ENCODE measurements around the gene MCC. TPM values are rescaled to one million over a fixed set of nuclear protein-coding genes. Genes with fewer than 3 reads are reported as not detected.

MCC gene
- total RNA-seq, 1 experiment from 2014 or later = 7.6 TPM

DNA sequence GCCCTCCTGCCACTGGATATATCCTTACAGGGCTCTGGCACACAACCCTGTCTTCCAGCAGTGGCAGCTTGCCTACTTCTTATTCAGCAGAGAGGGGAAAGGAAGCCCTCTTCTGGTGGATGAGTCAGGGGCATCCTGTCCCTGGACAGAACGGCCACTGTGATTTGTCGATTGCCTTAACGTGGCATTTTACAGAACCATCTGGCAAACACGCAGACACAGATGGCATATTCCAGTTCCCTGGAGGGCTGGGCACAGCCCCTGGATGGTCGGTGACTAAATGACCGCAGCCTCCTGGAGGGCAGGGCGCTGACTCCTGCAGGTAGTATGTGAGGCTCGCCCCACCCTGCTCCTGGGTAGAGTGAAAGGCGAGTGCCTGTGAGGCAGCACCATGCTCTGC is 449.5 kb downstream of the MCC start:
- Histone ChIP-seq H4K91ac (ENCODE audit: insufficient read length, low read depth, low read length) (no peak overlapping the region), H3K9me3 (ENCODE audit: control insufficient read depth, low read depth, low read length) (no peaks in the 10 kb centered on the region), H2BK15ac (ENCODE audit: low read depth, low read length) (no peak overlapping the region), H3K79me1 (ENCODE audit: insufficient read depth, low read depth, low read length, poor library complexity, severe bottlenecking) (no peaks in the 10 kb centered on the region), H3K23ac (ENCODE audit: insufficient read length, low read depth, low read length) (no peak overlapping the region), H4K20me1 (ENCODE audit: control insufficient read depth, insufficient read depth, insufficient read length) (no peaks in the 10 kb centered on the region), H3K23me2 (ENCODE audit: insufficient read length, low read depth, low read length, poor library complexity, severe bottlenecking) (no peaks in the 10 kb centered on the region), H3K56ac (ENCODE audit: insufficient read length, low read depth, low read length) (no peak overlapping the region), H3T11ph (ENCODE audit: low read length) (no peak overlapping the region), H2AK5ac (ENCODE audit: insufficient read length, low read length) (no peak overlapping the region), H3K4ac (ENCODE audit: low read depth, low read length) (no peak overlapping the region), H2AFZ (ENCODE audit: low read length) (no peak overlapping the region), H2BK20ac (ENCODE audit: low read depth, low read length, poor library complexity, severe bottlenecking) (no peak overlapping the region), H3K9ac (ENCODE audit: extremely low read depth, insufficient read length, low read length) (no peak overlapping the region), H3K27ac (ENCODE audit: insufficient read length, low read depth, low read length) (no peak overlapping the region), H3K18ac (ENCODE audit: insufficient read length, low read depth, low read length) (no peak overlapping the region), H4K5ac (ENCODE audit: insufficient read length, low read depth, low read length) (no peak overlapping the region), H3K4me1 (ENCODE audit: insufficient read depth, low read length) (peaks cover 4% of the 10 kb centered on the region; the same call in 1 of the 2 replicates), H4K8ac (replicated peaks; ENCODE audit: insufficient read length, low read depth, low read length) (no peak overlapping the region), H3K27me3 (ENCODE audit: insufficient read depth, low read length) (no peaks in the 10 kb centered on the region), H3K14ac (ENCODE audit: insufficient read depth, low read length) (no peak overlapping the region), H2BK5ac (ENCODE audit: insufficient read length, low read length) (no peak overlapping the region), H2BK120ac (ENCODE audit: low read depth, low read length, poor library complexity, severe bottlenecking) (no peak overlapping the region), H3K4me2 (ENCODE audit: insufficient read depth, insufficient read length, low read length) (no peak overlapping the region), H2BK12ac (ENCODE audit: insufficient read length, low read depth, low read length) (no peak overlapping the region), H3K79me2 (ENCODE audit: insufficient read depth, low read length) (no peaks in the 10 kb centered on the region)
- Mint-ChIP-seq H3K36me3 (ENCODE audit: insufficient read depth in 1 of 3, low read depth in 3 of 3) (peaks cover 0 to 3% (median 0%) of the 10 kb centered on the region in 3 experiments; a peak in 1 of 7 replicates), H3K27me3 (ENCODE audit: low read depth) (no peaks in the 10 kb centered on the region), H3K27ac (no peak overlapping the region), H3K9me3 (no peaks in the 10 kb centered on the region), H3K4me3 (no peak overlapping the region), H3K4me1 (peaks cover 29 to 32% of the 10 kb centered on the region in 2 experiments)
- TF ChIP-seq, protein P1, sequence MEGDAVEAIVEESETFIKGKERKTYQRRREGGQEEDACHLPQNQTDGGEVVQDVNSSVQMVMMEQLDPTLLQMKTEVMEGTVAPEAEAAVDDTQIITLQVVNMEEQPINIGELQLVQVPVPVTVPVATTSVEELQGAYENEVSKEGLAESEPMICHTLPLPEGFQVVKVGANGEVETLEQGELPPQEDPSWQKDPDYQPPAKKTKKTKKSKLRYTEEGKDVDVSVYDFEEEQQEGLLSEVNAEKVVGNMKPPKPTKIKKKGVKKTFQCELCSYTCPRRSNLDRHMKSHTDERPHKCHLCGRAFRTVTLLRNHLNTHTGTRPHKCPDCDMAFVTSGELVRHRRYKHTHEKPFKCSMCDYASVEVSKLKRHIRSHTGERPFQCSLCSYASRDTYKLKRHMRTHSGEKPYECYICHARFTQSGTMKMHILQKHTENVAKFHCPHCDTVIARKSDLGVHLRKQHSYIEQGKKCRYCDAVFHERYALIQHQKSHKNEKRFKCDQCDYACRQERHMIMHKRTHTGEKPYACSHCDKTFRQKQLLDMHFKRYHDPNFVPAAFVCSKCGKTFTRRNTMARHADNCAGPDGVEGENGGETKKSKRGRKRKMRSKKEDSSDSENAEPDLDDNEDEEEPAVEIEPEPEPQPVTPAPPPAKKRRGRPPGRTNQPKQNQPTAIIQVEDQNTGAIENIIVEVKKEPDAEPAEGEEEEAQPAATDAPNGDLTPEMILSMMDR (conservative IDR thresholded peaks at IDR 0.05) = no peak; the same call in 2 of the 3 replicates
- no peak for DNase-seq
- WGBS (ENCODE audit: extremely low coverage, insufficient read length, low lambda C conversion rate) = no CpG with 5 or more reads among the region's 9 CpGs

All from H9 (cell line).